ENCODE measurements around the gene SULT1C4.

SULT1C4 gene

GRCh38 chr2:108348816-108349570, 28.8 kb upstream of the SULT1C4 start:
- H3K79me2 ChIP-seq (ENCODE audit: insufficient read depth, low read length), result no peaks in the 10 kb centered on the region
- no peak overlapping the region for H3K4me2 ChIP-seq (ENCODE audit: low read length)
- H4K20me1 ChIP-seq (ENCODE audit: insufficient read depth, low read length), result no peaks in the 10 kb centered on the region
- no peak overlapping the region for H3K9ac ChIP-seq (ENCODE audit: low read length)
- no peaks in the 10 kb centered on the region for H3F3A ChIP-seq (ENCODE audit: insufficient read depth, low read length)
- no peaks in the 10 kb centered on the region for H3K4me1 ChIP-seq (ENCODE audit: insufficient read depth, low read length, severe bottlenecking)
- H2AFZ ChIP-seq (ENCODE audit: low read length), result no peak overlapping the region
- no peaks in the 10 kb centered on the region for H3K9me2 ChIP-seq (ENCODE audit: low read depth, low read length)
- no peaks in the 10 kb centered on the region for H3K9me3 ChIP-seq (ENCODE audit: low read length)
- no peak overlapping the region for H3K27ac ChIP-seq (ENCODE audit: low read depth, low read length, poor library complexity, severe bottlenecking)
- H3K27me3 ChIP-seq (ENCODE audit: insufficient read depth, low read length), result peaks cover 6% of the 10 kb centered on the region
- TF ChIP-seq EZH2 (IDR thresholded peaks at IDR 0.05; ENCODE audit: borderline replicate concordance, low read length) (no peak), CTCF (IDR thresholded peaks at IDR 0.05; ENCODE audit: low read length) (no peak)
- no peaks in the 10 kb centered on the region for H3K36me3 ChIP-seq (ENCODE audit: insufficient read depth, low read length)
- H3K4me3 ChIP-seq (ENCODE audit: low read depth, low read length, poor library complexity, severe bottlenecking), result no peak overlapping the region

GRCh38 chr2:108349571-108349928, 28.2 kb upstream of the SULT1C4 start:
- Histone ChIP-seq H4K20me1 (ENCODE audit: insufficient read depth, low read length) (no peaks in the 10 kb centered on the region), H3K4me2 (ENCODE audit: low read length) (no peak overlapping the region), H3K36me3 (ENCODE audit: insufficient read depth, low read length) (no peaks in the 10 kb centered on the region), H3K4me1 (ENCODE audit: insufficient read depth, low read length, severe bottlenecking) (no peaks in the 10 kb centered on the region), H3K9me2 (ENCODE audit: low read depth, low read length) (no peaks in the 10 kb centered on the region), H3K79me2 (ENCODE audit: insufficient read depth, low read length) (no peaks in the 10 kb centered on the region), H3K4me3 (ENCODE audit: low read depth, low read length, poor library complexity, severe bottlenecking) (no peak overlapping the region), H3K27ac (ENCODE audit: low read depth, low read length, poor library complexity, severe bottlenecking) (no peak overlapping the region), H2AFZ (ENCODE audit: low read length) (no peak overlapping the region), H3K9me3 (ENCODE audit: low read length) (no peaks in the 10 kb centered on the region), H3F3A (ENCODE audit: insufficient read depth, low read length) (no peaks in the 10 kb centered on the region), H3K9ac (ENCODE audit: low read length) (no peak overlapping the region), H3K27me3 (ENCODE audit: insufficient read depth, low read length) (peaks cover 6% of the 10 kb centered on the region)
- TF ChIP-seq EZH2 (IDR thresholded peaks at IDR 0.05; ENCODE audit: borderline replicate concordance, low read length) (no peak), CTCF (IDR thresholded peaks at IDR 0.05; ENCODE audit: low read length) (no peak)

GRCh38 chr2:108351889-108352288, 25.9 kb upstream of the SULT1C4 start:
- H3F3A ChIP-seq (ENCODE audit: insufficient read depth, low read length), result no peaks in the 10 kb centered on the region
- H3K27ac ChIP-seq (ENCODE audit: low read depth, low read length, poor library complexity, severe bottlenecking), result no peak overlapping the region
- no peak for TF ChIP-seq EZH2 (IDR thresholded peaks at IDR 0.05; ENCODE audit: borderline replicate concordance, low read length)
- no peak for TF ChIP-seq CTCF (IDR thresholded peaks at IDR 0.05; ENCODE audit: low read length)
- no peaks in the 10 kb centered on the region for H3K9me3 ChIP-seq (ENCODE audit: low read length)
- no peak overlapping the region for H3K4me3 ChIP-seq (ENCODE audit: low read depth, low read length, poor library complexity, severe bottlenecking)
- no peaks in the 10 kb centered on the region for H4K20me1 ChIP-seq (ENCODE audit: insufficient read depth, low read length)
- no peak overlapping the region for H3K4me2 ChIP-seq (ENCODE audit: low read length)
- H3K79me2 ChIP-seq (ENCODE audit: insufficient read depth, low read length), result no peaks in the 10 kb centered on the region
- peaks cover 6% of the 10 kb centered on the region for H3K27me3 ChIP-seq (ENCODE audit: insufficient read depth, low read length)
- H3K36me3 ChIP-seq (ENCODE audit: insufficient read depth, low read length), result no peaks in the 10 kb centered on the region
- H3K4me1 ChIP-seq (ENCODE audit: insufficient read depth, low read length, severe bottlenecking), result no peaks in the 10 kb centered on the region
- H3K9ac ChIP-seq (ENCODE audit: low read length), result no peak overlapping the region
- H2AFZ ChIP-seq (ENCODE audit: low read length), result no peak overlapping the region
- no peaks in the 10 kb centered on the region for H3K9me2 ChIP-seq (ENCODE audit: low read depth, low read length)
